ENCODE results near the gene KRTAP4-6.
"Not testable (repeated sequence)": the region's sequence is repeated elsewhere in the genome, so short reads cannot be mapped to it uniquely, and the experiment has no call there.

The KRTAP4-6 gene

GRCh38 chr17:41107941-41108450, 32.3 kb downstream of the KRTAP4-6 start:
- DNase-seq (ENCODE audit: low spot score) = no peak
- FAIRE-seq = no peak

- not testable (repeated sequence) for FAIRE-seq; DNase-seq (ENCODE audit: low spot score)
These were observed 35.0 kb downstream of the KRTAP4-6 start, which contains the start of gene KRTAP4-9 for GRCh38 chr17:41105347-41105746. TSS of gene KRTAP4-9 (plus strand) at chr17:41105389. CDS start at chr17:41105389, 0 bp downstream.

- DNase-seq (ENCODE audit: low spot score) = not testable (repeated sequence)
- FAIRE-seq = peak; percentile 89
These were observed 35.8 kb downstream of the KRTAP4-6 start for GRCh38 chr17:41104386-41105038.

- FAIRE-seq = no peak
- no peak for DNase-seq (ENCODE audit: low spot score)
These were observed 36.4 kb downstream of the KRTAP4-6 start for GRCh38 chr17:41103896-41104295.

GRCh38 chr17:41101586-41102259, 38.6 kb downstream of the KRTAP4-6 start, which contains the start of gene KRTAP4-16:
TSS of gene KRTAP4-16 (minus strand) at chr17:41102209. CDS start at chr17:41102209, 0 bp downstream.
- no peak for DNase-seq (ENCODE audit: low spot score)
- FAIRE-seq = no peak

GRCh38 chr17:41099682-41100480, 40.5 kb downstream of the KRTAP4-6 start:
- not testable (repeated sequence) for DNase-seq (ENCODE audit: low spot score)
- peak; percentile 20 for FAIRE-seq

- DNase-seq (ENCODE audit: low spot score) (no peak), FAIRE-seq (no peak)
These were observed 41.9 kb downstream of the KRTAP4-6 start for GRCh38 chr17:41098481-41098880.

GRCh38 chr17:41098042-41098441, 42.3 kb downstream of the KRTAP4-6 start, which contains the start of gene KRTAP4-8:
TSS of gene KRTAP4-8 (minus strand) at chr17:41098142. CDS start at chr17:41098084, 58 bp downstream.
- no peak for FAIRE-seq

GRCh38 chr17:41096055-41096454, 44.3 kb downstream of the KRTAP4-6 start:
- no peak for DNase-seq (ENCODE audit: low spot score)

More at GRCh38 chr17:41098042-41098441, 42.3 kb downstream of the KRTAP4-6 start, which contains the start of gene KRTAP4-8:
- no peak for DNase-seq (ENCODE audit: low spot score)

More at GRCh38 chr17:41096055-41096454, 44.3 kb downstream of the KRTAP4-6 start:
- FAIRE-seq = no peak
